ENCODE measurements around the gene POTEE.
A peak's percentile ranks its signal among the peaks of the same experiment; 100 is the strongest.
"Not testable (repeated sequence)": the region's sequence is repeated elsewhere in the genome, so short reads cannot be mapped to it uniquely, and the experiment has no call there.

Gene POTEE

DNA sequence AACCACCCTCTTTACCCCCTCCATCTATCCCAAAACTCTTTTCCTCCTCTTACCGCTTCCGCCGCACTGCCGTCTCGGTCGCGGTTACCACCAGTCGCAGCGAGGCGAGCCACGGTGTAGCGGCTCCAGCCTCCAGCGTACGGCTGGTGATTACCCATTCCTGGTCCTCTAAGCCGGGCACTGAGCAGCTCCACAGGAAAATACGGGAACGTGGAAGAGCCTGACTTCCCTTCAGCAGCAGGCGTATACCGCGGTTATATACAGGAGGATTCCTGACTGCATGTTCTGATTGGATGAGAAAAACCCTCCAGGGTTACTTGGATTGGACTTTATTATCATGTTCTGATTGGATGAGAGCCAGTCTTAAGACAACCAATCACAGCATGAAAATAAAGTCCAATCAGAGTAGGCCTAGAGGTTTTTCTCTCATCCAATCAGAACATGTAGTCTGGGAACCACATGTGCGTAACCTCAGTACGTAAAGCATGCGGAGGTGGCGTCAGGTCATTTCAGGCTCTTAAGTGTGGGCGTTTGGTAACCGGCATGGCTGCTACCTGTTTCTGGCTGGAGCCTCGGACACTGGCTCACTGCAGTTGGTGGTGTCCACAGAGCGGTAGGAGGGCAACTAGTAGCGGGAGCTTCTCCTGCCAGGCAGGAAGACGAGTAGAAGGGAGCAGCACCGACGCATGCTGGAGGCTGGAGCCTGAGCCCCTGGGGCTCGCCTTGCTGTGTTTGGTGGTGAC, at the start of gene POTEE:
TSS of gene POTEE (plus strand) at position 507 of the 743 bp plus-strand sequence. CDS start 8,867 bp downstream, outside the sequence.
- DNase-seq: not testable (repeated sequence)

DNA sequence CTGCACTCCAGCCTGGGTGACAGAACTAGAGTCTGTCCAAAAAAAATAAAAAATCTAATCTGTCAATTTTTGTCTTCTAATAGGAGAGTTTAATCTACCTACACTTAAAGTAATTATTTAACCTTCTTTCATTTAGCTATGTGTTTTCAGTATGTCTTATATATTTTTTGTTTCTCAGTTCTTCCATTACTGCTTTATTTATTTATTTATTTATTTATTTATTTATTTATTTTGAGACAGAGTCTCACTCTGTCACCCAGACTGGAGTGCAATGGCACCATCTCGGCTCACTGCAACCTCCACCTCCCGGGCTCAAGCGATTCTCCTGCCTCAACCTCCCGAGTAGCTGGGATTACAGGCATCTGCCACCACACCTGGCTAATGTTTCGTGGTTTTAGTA, 43.8 kb upstream of the POTEE start:
- DNase-seq: not testable (repeated sequence)

DNA sequence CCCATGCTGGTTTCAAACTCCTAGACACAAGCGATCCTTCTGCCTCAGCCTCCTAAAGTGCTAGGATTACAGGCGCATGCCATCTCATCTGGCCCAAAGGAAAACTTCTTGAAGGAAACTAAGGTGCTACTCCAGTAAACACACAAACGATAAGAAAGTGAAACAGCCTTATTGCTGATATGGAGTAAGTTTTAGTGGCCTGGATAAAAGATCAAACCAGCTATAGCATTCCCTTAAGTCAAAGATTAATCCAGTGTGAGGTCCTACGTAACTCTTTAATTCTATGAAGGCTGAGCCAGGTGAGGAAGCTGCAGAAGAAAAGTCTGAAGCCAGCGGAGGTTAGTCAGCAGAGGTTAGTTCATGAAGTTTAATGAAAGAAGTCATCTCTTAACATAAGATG, 40.8 kb upstream of the POTEE start:
- DNase-seq: no peak

DNA sequence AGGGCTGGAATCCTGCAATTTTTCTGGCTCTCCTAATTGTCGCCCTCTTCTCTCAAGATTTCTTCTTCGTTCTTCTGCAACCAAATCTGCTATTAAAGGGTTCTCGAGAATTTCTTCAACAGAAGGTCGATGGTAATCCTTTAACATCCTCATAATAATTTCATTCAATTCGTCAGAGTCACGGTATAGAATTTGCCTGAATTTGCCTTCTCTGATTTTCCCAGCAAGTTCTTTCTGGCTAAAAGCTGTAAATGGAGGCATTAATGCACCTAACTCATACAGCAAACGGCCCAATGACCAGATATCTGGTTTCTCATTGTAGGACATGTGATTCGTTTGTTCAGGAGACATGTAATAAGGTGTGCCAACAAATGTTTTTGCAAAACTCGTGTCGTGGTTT, 31.3 kb upstream of the POTEE start:
- not testable (repeated sequence) for DNase-seq

DNA sequence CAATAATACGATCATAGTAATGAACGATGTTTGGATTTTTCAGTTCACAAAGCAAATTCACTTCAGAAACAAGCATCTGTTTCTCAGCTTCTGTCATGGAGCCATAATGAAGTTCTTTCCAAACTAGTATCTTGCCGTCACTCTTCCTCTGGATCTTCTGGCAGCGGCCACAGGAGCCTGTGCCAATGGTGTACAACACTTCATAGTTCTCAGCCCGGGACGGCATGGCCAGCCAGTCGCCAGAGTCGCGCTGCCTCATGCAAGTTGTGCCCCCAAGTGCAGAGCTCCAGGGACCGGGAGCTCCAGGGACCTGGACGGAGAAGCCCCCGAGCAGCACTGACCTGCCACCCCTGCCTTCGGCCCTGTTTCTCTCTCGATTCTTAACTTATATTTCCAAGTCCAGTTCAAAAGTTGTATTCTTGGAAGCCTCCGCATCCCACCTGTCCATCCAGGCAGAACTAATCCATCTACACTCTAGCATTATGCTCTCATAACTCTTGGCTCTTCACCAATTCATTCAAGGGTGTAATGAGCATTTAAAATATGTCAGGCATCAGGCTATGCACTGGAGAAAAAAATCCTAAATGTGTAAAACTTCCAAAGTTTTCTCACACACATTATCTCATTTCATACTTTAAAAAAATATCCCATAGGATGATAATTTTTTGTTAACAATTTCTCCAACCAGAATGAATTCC, 30.5 kb upstream of the POTEE start:
- peak; percentile 24 for DNase-seq

DNA sequence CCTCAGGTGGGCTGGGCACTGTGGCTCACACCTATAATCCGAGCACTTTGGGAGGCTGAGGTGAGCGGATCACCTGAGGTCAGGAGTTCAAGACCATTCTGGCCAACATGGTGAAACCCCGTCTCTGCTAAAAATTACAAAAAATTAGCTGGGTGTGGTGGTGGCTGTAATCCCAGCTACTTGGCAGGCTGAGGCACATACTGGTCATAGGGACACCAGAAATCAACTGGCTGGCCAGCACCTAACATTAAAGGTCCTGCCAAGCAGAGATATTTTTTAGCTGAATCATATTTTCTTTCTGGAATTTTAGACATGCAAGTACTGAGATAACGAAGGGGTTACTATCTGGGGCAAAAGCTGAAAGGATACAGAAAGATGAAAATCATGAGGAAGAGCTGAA, 27.9 kb upstream of the POTEE start:
- not testable (repeated sequence) for DNase-seq

DNA sequence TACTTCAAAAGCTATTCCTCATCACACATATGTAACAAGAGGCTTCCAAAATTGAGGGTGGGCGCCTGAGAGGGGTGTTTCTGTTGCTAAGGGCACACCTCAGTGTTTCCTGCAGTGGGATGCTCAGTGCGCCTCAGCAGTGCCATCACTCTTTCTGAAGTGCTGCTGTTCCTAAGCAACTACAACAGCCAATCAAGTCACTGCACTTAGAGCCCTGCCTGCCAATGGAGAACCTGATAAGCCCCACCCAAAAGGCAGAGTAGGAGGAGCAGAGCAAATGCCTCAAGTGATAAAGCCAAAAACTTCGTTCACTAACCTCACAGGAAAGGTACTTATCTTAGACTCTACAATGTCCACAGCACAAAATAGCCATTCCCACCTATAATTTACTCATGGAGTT, 15.9 kb upstream of the POTEE start:
- DNase-seq: not testable (repeated sequence)

DNA sequence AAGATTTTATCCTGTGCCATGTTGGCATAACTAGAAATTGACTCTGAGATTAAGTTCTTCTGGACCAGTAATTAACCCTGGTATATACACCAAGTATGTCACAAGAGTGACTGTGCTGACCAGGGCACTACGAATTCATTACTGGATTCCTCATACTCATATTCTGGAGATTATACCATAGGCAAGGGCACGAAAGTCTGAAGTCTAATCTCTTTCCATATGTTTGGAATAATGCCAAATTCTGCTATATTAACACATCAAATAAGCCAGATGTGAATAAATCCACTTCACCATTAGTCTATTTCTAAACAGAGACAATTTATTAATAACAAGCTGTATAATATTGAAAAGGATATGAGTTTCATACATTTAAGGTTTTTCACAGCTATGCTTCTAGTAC, 13.2 kb upstream of the POTEE start:
- DNase-seq: not testable (repeated sequence)

DNA sequence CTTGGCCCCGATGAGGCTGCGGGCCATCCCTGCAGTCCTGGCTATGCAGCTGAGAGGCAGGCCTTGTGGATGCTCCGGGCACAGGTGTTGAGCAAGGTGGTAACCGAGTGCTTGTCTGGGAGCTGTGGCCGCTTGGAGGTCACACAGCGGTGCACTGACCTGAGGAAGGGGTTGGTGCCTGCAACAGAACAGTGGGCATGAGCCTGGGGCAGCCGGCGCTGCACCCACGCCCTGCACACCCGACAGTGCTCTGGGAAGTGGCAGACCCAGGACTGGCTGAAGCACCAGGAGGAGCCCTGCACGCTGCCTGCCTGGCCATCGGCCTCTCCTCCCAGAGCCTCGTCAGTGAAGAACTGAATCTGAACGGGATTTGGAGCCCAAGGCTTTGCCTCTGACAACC, 8.2 kb upstream of the POTEE start:
- DNase-seq: no peak

DNA sequence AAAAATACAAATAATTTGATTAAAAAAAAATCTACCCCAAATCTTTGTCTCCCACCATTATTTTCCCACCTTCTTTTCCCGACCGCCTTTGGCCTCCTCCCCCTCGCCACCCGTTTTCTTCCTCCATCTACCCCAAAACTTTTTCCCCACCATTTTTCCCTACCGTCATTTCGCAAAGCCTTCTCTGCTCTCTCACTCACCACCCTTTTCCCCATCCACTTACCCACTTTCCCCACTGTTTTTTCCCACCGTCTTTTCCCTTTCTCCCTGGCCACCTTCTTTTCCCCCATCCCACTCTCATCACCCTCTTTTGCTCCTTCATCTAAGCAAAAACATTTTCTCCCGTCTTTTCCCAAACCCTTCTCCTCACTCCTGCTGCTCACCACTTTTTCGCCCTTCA, 1.5 kb upstream of the POTEE start:
- not testable (repeated sequence) for DNase-seq

DNA sequence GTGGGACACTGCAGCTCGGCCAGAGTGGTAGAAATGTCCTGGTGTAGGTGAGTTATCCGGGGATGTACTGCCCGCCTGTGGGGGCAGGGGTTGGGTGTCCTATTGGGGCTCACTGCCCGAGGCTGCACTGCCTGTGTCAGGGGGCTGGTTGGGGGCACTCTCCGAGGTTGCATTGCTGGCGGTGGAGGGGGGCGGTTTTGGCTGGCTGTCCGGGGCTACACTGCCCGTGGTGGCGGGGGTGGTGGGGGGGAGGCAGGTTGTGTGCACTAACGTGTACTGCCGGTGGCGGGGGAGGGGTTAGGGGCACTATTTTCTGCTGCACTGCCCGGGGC, 403 bp downstream of the POTEE start:
- DNase-seq: not testable (repeated sequence)

DNA sequence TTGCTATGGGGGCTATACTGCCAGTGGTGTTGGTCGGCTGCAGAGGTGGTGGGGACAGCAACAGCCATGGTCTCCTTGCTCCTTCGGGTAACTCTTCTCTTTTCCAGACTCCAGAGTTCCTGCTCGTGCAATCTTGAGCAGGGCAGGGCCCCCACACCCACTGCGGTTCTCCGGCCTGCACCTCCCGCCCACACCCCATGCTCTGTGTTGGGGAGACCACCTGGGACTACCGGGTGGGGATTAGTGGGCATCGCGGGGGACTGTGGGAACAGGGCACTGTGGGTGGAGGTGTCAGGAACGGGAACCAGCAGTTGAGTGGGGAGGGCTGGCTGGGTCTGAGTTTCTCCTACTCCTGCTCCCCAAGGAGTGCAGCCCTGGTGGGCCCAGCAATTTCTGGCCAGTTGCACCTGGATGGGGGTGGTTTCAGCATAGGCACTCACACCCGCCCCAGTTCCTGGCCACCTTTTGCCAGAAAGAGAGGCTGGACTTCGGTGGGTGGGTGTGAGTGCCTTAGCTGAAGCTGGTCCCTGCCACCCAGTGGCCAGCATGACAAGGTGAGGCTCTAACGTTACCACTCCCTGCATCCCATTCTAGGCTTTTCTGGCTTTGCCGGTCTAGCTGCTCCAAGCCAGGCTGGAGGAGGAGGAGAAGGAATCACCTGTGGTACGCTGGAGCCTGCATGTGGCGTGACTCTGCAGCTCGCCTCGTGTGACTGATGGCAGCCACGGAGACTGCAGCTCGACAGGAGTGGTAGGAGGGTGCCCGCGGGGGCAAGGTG, 1.3 kb downstream of the POTEE start:
- DNase-seq: not testable (repeated sequence)

DNA sequence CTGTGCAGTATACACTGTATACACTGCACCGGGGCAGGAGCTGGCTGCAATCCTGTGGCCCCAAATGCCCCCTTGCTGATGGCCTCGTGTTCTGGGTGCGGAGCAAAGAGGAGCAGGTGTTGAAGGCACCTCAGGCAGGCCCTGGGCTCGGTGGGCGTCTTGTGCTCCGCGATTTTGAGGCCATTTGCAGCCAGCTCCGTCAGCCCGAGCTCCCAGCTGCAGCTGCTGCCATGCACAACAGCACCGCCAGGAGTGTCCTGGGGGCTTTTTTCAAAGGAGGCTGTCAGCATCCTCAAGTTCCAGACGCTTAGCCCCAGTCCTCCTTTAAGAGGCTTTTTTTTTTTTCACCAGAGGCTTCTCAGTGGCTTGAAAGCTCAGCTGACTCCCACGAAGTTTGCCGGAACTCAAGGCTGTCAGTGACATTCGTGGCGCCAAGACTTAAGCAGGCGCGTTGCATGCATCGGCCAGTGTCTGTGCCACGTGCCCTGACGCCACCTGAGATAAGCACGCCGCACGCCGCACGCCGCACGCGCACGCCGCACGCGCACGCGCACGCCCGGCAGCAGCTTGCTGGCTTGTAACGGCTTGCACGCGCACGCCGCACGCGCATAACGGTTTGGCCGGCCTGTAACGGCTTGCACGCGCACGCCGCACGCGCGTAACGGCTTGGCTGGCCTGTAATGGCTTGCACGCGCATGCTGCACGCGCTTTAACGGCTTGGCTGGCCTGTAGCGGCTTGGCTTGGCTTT, 8.1 kb downstream of the POTEE start:
- not testable (repeated sequence) for DNase-seq

DNA sequence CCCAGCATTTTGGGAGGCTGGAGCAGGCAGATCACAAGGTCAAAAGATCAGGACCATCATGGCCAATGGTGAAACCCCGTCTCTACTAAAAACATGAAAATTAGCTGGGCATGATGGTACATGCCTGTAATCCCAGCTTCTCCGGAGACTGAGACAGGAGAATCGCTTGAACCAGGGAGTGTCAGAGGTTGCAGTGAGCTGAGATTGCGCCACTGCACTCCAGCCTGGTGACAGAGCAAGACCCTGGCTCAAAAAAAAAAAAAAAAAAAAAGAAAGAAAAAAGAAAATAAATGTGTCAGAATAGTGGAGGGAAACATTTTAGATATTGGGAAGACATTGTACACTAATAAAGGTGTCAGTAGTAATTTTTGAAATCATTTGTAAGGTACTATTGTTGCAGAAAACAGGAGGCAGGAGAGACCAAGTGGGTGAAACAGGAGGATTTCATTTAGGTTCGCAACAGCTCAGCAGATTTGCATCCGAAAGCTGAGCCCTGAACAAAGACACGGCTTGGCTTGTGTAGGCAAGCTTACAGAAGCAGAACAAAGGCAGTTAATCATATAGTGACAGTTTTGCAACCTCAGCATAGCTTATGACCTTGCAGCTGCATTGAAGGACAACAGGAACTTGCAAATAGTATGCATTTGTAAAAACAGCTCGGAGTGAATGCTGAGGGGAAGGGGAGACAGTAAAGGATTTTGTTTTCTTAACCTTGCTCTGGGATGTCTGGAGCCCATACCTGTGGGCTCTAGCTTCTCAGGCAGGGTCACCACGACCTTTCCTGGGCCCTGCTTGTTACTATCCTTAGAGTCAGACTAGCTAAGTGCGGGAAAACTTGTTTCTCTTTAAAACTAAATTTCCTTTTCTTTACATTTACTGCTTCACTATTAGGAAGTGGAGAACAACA, 26.5 kb downstream of the POTEE start:
- not testable (repeated sequence) for DNase-seq

Data from left hindlimb (tissue), 1 donor.